ENCODE measurements around the gene CYB561D1. TPM values are rescaled to one million over a fixed set of nuclear protein-coding genes. Genes with fewer than 3 reads are reported as not detected.
A peak's percentile ranks its signal among the peaks of the same experiment; 100 is the strongest.

The CYB561D1 gene
- total RNA-seq, 4 donors from 2014 or later, result 6.2 to 16.4 (median 8.2) TPM

- H3K36me3 ChIP-seq, result peaks cover 0 to 23% (median 6%) of the 10 kb centered on the region in 4 donors
- H3K9me3 ChIP-seq, result no peaks in the 10 kb centered on the region
- peaks cover 14 to 77% (median 57%) of the 10 kb centered on the region in 4 donors for H3K4me1 ChIP-seq
- TF ChIP-seq EP300 (IDR thresholded peaks at IDR 0.05), result no peak
- TF ChIP-seq POLR2AphosphoS5 (IDR thresholded peaks at IDR 0.05), result no peak
- no peak for TF ChIP-seq POLR2A (IDR thresholded peaks at IDR 0.05; ENCODE audit: low read depth)
- no peak for TF ChIP-seq CTCF (IDR thresholded peaks at IDR 0.05)
- DNase-seq (ENCODE audit: extremely low spot score), result no peak
- WGBS, result 72% methylated on average over 5 of the region's 5 CpGs
- H3K4me3 ChIP-seq, result no peak overlapping the region
- no peaks in the 10 kb centered on the region for H3K27me3 ChIP-seq
- intact Hi-C loops (cut with DNase I), result no loop called here
- H3K27ac ChIP-seq (replicated peaks in 1 of 4), result no peak overlapping the region
Measured at GRCh38 chr1:109503935-109504334, 10.0 kb downstream of the CYB561D1 start.

- TF ChIP-seq EP300 (IDR thresholded peaks at IDR 0.05) (no peak), POLR2A (IDR thresholded peaks at IDR 0.05; ENCODE audit: low read depth) (no peak), POLR2AphosphoS5 (IDR thresholded peaks at IDR 0.05) (no peak), CTCF (IDR thresholded peaks at IDR 0.05) (no peak)
- H3K9me3 ChIP-seq, result no peaks in the 10 kb centered on the region
- H3K27ac ChIP-seq (replicated peaks in 1 of 4), result no peak overlapping the region
- no peak for DNase-seq (ENCODE audit: extremely low spot score)
- H3K4me3 ChIP-seq, result no peak overlapping the region
- intact Hi-C loops (cut with DNase I), result no loop called here
- H3K4me1 ChIP-seq, result peaks cover 12 to 74% (median 53%) of the 10 kb centered on the region in 4 donors
- no peaks in the 10 kb centered on the region for H3K27me3 ChIP-seq
- WGBS, result 88% methylated on average over 1 of the region's 1 CpG
- peaks cover 0 to 21% (median 4%) of the 10 kb centered on the region in 4 donors for H3K36me3 ChIP-seq
Measured at GRCh38 chr1:109504974-109505373, 11.1 kb downstream of the CYB561D1 start.

- peaks cover 15 to 50% (median 30%) of the 10 kb centered on the region in 4 donors for H3K4me1 ChIP-seq
- TF ChIP-seq POLR2A (IDR thresholded peaks at IDR 0.05; ENCODE audit: low read depth) (no peak), EP300 (IDR thresholded peaks at IDR 0.05) (no peak), CTCF (IDR thresholded peaks at IDR 0.05) (no peak), POLR2AphosphoS5 (IDR thresholded peaks at IDR 0.05) (no peak)
- peak overlapping the region in 2 of 4 donors; percentile 75 to 76 for H3K27ac ChIP-seq (replicated peaks in 1 of 4)
- H3K4me3 ChIP-seq, result peak overlapping the region; percentile 79 to 91 (median 81)
- intact Hi-C loops (cut with DNase I), result no loop called here
- H3K27me3 ChIP-seq, result no peaks in the 10 kb centered on the region
- H3K9me3 ChIP-seq, result no peaks in the 10 kb centered on the region
- WGBS, result 92% methylated on average over 25 of the region's 25 CpGs
- H3K36me3 ChIP-seq, result peaks cover 0 to 5% (median 0%) of the 10 kb centered on the region in 4 donors
- no peak for DNase-seq (ENCODE audit: extremely low spot score)
Measured at GRCh38 chr1:109508001-109508872, 14.3 kb downstream of the CYB561D1 start.

- Histone ChIP-seq H3K27me3 (no peaks in the 10 kb centered on the region), H3K9me3 (no peaks in the 10 kb centered on the region), H3K36me3 (peaks cover 0 to 5% (median 0%) of the 10 kb centered on the region in 4 donors), H3K4me3 (peak overlapping the region; percentile 79 to 91 (median 81)), H3K27ac (replicated peaks in 1 of 4) (peak overlapping the region; percentile 69 to 76 (median 74)), H3K4me1 (peaks cover 15 to 47% (median 30%) of the 10 kb centered on the region in 4 donors)
- TF ChIP-seq POLR2A (IDR thresholded peaks at IDR 0.05; ENCODE audit: low read depth) (no peak), EP300 (IDR thresholded peaks at IDR 0.05) (no peak), POLR2AphosphoS5 (IDR thresholded peaks at IDR 0.05) (no peak)
- WGBS, result 63% methylated on average over 7 of the region's 7 CpGs
- intact Hi-C loops (cut with DNase I), result no loop called here
- DNase-seq (ENCODE audit: extremely low spot score), result no peak
Measured at GRCh38 chr1:109508873-109509175, 14.9 kb downstream of the CYB561D1 start.

Data from esophagus muscularis mucosa (tissue), 4 donors.